ENCODE measurements around the gene SLC10A6.

SLC10A6 gene

GRCh38 chr4:86837691-86838503, 11.3 kb downstream of the SLC10A6 start:
- H3K9me3 Mint-ChIP-seq, result no peaks in the 10 kb centered on the region
- ATAC-seq (replicated peaks) (no peak), DNase-seq (no peak)
- H3K4me3 Mint-ChIP-seq, result no peak overlapping the region
- H3K27me3 Mint-ChIP-seq, result peaks cover 6 to 7% of the 10 kb centered on the region in 2 donors
- H3K27ac Mint-ChIP-seq, result no peak overlapping the region
- peaks cover 0 to 2% of the 10 kb centered on the region in 2 donors for H3K4me1 Mint-ChIP-seq (ENCODE audit: low read depth in 2 of 2)
- H3K36me3 Mint-ChIP-seq (ENCODE audit: insufficient read depth), result no peaks in the 10 kb centered on the region

GRCh38 chr4:86835677-86836076, 13.5 kb downstream of the SLC10A6 start:
- H3K27ac Mint-ChIP-seq, result no peak overlapping the region
- H3K4me3 Mint-ChIP-seq, result no peak overlapping the region
- no peaks in the 10 kb centered on the region for H3K36me3 Mint-ChIP-seq (ENCODE audit: insufficient read depth)
- H3K9me3 Mint-ChIP-seq, result no peaks in the 10 kb centered on the region
- ATAC-seq (replicated peaks), result no peak
- no peak for DNase-seq
- peaks cover 0 to 12% of the 10 kb centered on the region in 2 donors for H3K27me3 Mint-ChIP-seq
- H3K4me1 Mint-ChIP-seq (ENCODE audit: low read depth in 2 of 2), result peaks cover 0 to 2% of the 10 kb centered on the region in 2 donors

DNA sequence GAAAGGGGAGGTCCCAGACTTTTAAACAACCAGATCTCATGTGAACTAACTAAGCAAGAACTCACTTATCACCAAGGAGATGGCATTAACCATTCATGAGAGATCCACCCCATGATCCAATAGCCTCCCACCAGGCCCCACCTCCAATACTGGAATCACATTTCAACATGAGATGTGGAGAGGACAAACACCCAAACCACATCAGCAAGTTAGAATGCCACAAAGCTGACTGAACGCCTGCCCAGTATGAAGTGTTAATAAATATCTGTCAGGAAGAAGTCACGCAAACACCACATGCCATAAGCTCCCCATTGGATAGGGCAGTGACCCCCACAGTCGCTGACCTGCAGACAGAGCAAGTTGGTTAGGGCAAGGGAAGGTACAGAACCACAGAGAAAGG, 14.3 kb downstream of the SLC10A6 start:
- Mint-ChIP-seq H3K27me3 (peaks cover 0 to 12% of the 10 kb centered on the region in 2 donors), H3K9me3 (no peaks in the 10 kb centered on the region), H3K4me1 (ENCODE audit: low read depth in 2 of 2) (peaks cover 0 to 2% of the 10 kb centered on the region in 2 donors), H3K4me3 (no peak overlapping the region), H3K27ac (no peak overlapping the region), H3K36me3 (ENCODE audit: insufficient read depth) (no peaks in the 10 kb centered on the region)
- no peak for ATAC-seq (replicated peaks)
- DNase-seq, result no peak

DNA sequence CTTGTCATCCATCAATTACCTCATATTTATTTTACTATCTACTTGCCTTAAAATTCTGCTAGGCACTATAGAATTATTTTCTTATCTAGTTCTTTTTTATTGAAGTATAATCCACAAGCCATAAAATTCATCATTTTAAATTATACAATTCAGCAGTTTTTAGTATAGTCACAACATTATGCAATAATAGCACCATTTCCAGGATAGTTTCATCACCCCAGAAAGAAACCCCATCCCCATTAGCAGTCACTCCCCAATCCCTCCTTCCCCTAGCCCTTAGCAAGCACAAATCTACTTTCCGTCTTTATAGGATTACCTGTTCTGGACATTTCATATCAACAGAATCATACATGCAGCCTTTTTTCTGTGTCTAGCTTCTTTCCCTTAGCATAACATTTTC, 15.6 kb downstream of the SLC10A6 start:
- H3K27ac Mint-ChIP-seq, result no peak overlapping the region
- no peak for ATAC-seq (replicated peaks)
- no peak for DNase-seq

DNA sequence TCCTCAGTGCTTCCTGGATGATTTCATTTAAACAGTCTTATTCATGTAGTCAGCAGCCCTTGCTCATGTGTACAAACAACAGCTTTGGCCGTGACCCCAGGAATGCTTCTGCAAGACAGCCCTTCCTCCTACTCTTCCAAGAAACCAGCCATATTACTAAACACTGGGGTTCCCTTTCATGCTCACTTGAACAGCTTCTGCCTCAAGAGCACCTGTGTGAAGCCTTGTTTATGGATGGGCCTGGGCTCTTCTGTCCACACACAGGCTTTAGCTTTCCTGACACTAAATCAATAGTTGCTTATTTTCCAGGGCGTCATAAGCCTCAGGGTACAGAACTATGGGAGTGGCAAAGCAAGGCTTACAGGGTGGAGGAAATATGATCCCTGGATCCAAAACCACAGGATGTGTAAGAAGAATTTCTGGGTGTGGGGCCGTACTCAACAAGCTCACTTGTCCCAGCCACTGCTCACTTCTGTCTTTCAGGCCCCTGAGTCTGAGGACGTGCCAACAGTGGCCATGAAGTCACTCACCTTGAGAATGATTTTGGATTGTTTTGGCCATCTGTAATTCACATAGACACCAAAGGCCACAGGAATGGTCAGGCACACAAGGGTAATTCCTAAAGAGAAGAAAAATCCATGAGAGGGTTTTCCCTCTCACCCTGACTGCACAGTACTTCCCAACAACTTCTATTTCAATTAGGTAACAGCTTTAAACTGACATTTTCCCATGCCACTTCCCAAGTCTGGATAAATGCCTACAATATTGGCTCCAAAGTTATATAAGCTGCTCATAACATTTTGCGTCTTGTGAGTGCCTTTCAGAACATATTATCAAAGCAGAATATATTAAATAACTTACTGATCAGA, 17.7 kb downstream of the SLC10A6 start:
- Mint-ChIP-seq H3K27ac (no peak overlapping the region), H3K36me3 (ENCODE audit: insufficient read depth) (no peaks in the 10 kb centered on the region), H3K9me3 (no peaks in the 10 kb centered on the region), H3K4me1 (ENCODE audit: low read depth in 2 of 2) (peaks cover 0 to 2% of the 10 kb centered on the region in 2 donors), H3K4me3 (no peak overlapping the region), H3K27me3 (peaks cover 4 to 15% of the 10 kb centered on the region in 2 donors)
- DNase-seq (no peak), ATAC-seq (replicated peaks) (no peak)

More for the DNA sequence above, 15.6 kb downstream of the SLC10A6 start:
- no peaks in the 10 kb centered on the region for H3K9me3 Mint-ChIP-seq
- H3K4me3 Mint-ChIP-seq, result no peak overlapping the region
- H3K4me1 Mint-ChIP-seq (ENCODE audit: low read depth in 2 of 2), result peaks cover 0 to 2% of the 10 kb centered on the region in 2 donors
- H3K36me3 Mint-ChIP-seq (ENCODE audit: insufficient read depth), result no peaks in the 10 kb centered on the region
- H3K27me3 Mint-ChIP-seq, result peaks cover under 1 to 16% of the 10 kb centered on the region in 2 donors

- DNase-seq (no peak), ATAC-seq (replicated peaks) (no peak)
- H3K4me1 Mint-ChIP-seq (ENCODE audit: low read depth in 2 of 2), result no peaks in the 10 kb centered on the region
- no peak overlapping the region for H3K4me3 Mint-ChIP-seq
- no peaks in the 10 kb centered on the region for H3K36me3 Mint-ChIP-seq (ENCODE audit: insufficient read depth)
- peaks cover 4 to 10% of the 10 kb centered on the region in 2 donors for H3K27me3 Mint-ChIP-seq
- no peaks in the 10 kb centered on the region for H3K9me3 Mint-ChIP-seq
- H3K27ac Mint-ChIP-seq, result no peak overlapping the region
Measured at GRCh38 chr4:86825511-86825910, 23.7 kb downstream of the SLC10A6 start.

- Mint-ChIP-seq H3K27ac (no peak overlapping the region), H3K36me3 (ENCODE audit: insufficient read depth) (no peaks in the 10 kb centered on the region), H3K9me3 (peaks cover 0 to 2% of the 10 kb centered on the region in 2 donors), H3K4me3 (no peak overlapping the region), H3K27me3 (no peaks in the 10 kb centered on the region), H3K4me1 (ENCODE audit: low read depth in 2 of 2) (no peaks in the 10 kb centered on the region)
- DNase-seq (no peak), ATAC-seq (replicated peaks) (no peak)
Measured at GRCh38 chr4:86822136-86822535, 27.0 kb downstream of the SLC10A6 start.

DNA sequence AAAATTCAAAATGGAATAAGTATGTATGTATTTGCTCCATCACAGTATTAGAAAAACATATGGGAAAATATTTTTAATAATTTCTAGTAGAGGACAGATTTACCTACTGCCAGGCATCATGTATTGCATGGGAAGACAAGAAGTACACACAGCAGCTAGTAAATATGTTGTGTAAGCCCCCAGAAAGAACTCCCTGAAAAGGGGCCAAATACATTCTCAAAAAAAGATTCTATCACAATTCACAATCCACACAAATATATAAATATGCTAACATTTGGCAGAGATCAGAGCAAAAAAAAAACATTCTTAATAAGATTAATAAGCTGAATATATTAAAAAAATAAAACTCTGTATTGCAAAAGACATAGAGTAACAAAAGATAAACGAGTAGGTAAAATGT, 28.0 kb downstream of the SLC10A6 start:
- ATAC-seq (replicated peaks) (no peak), DNase-seq (no peak)
- H3K27ac Mint-ChIP-seq, result no peak overlapping the region
- no peak overlapping the region for H3K4me3 Mint-ChIP-seq
- peaks cover 0 to 2% of the 10 kb centered on the region in 2 donors for H3K9me3 Mint-ChIP-seq
- H3K36me3 Mint-ChIP-seq (ENCODE audit: insufficient read depth), result no peaks in the 10 kb centered on the region
- H3K4me1 Mint-ChIP-seq (ENCODE audit: low read depth in 2 of 2), result no peaks in the 10 kb centered on the region
- no peaks in the 10 kb centered on the region for H3K27me3 Mint-ChIP-seq

- DNase-seq, result no peak
- ATAC-seq (replicated peaks), result no peak
- Mint-ChIP-seq H3K27ac (no peak overlapping the region), H3K4me1 (ENCODE audit: low read depth in 2 of 2) (no peaks in the 10 kb centered on the region), H3K27me3 (no peaks in the 10 kb centered on the region), H3K4me3 (no peak overlapping the region), H3K36me3 (ENCODE audit: insufficient read depth) (no peaks in the 10 kb centered on the region), H3K9me3 (peaks cover 0 to 3% of the 10 kb centered on the region in 2 donors)
Measured at GRCh38 chr4:86819561-86819960, 29.6 kb downstream of the SLC10A6 start.

DNA sequence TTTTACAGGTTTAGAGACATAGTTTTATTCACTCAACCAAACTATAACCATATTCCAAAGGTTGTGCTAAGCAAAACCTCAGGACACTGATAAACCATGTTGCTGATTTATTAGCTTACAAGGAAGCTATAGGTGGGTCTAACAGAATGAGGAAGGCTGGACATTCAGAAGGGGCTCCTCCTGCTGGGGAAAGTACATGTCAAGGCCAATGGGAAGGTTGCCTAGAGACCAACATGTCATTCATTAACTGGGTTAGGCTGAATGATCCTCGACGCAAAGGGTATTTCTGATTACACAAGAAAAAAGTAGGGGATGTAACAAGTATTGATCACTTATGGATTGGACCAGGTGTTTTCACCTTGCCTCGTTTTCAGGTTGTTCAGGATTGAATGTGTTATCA, 30.3 kb downstream of the SLC10A6 start:
- H3K27ac Mint-ChIP-seq, result no peak overlapping the region
- no peak for ATAC-seq (replicated peaks)
- no peaks in the 10 kb centered on the region for H3K27me3 Mint-ChIP-seq
- no peak for DNase-seq
- H3K36me3 Mint-ChIP-seq (ENCODE audit: insufficient read depth), result peaks cover 4% of the 10 kb centered on the region
- no peak overlapping the region for H3K4me3 Mint-ChIP-seq
- no peaks in the 10 kb centered on the region for H3K4me1 Mint-ChIP-seq (ENCODE audit: low read depth in 2 of 2)
- peaks cover 0 to 3% of the 10 kb centered on the region in 2 donors for H3K9me3 Mint-ChIP-seq

GRCh38 chr4:86818211-86818610, 31.0 kb downstream of the SLC10A6 start:
- Mint-ChIP-seq H3K4me3 (no peak overlapping the region), H3K4me1 (ENCODE audit: low read depth in 2 of 2) (no peaks in the 10 kb centered on the region), H3K9me3 (peaks cover 0 to 3% of the 10 kb centered on the region in 2 donors), H3K27me3 (no peaks in the 10 kb centered on the region), H3K36me3 (ENCODE audit: insufficient read depth) (peaks cover 10% of the 10 kb centered on the region), H3K27ac (no peak overlapping the region)
- ATAC-seq (replicated peaks) (no peak), DNase-seq (no peak)

GRCh38 chr4:86816501-86817273, 32.5 kb downstream of the SLC10A6 start:
- Mint-ChIP-seq H3K4me3 (no peak overlapping the region), H3K27ac (no peak overlapping the region), H3K36me3 (ENCODE audit: insufficient read depth) (peaks cover 16% of the 10 kb centered on the region), H3K27me3 (no peaks in the 10 kb centered on the region), H3K9me3 (peaks cover 0 to 3% of the 10 kb centered on the region in 2 donors), H3K4me1 (ENCODE audit: low read depth in 2 of 2) (no peaks in the 10 kb centered on the region)
- DNase-seq (no peak), ATAC-seq (replicated peaks) (no peak)

DNA sequence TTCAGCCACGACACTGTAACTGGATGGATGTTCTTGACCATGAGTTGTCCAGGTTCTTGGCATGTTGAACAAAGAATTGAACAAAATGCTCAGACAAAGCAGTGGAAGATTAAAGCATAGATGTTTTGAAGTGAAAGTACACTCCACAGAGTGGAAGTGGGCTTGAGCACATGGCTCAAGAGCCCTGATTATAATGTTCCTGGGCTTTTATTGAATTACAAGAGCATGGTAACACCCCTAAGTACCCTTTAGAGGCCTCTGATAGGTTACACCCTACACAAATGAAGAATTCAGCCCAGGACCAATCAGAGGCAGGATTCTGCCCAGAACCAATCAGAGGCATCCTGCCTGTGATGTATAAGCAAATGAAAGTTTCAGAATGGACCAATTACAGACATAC, 33.5 kb downstream of the SLC10A6 start:
- no peak for ATAC-seq (replicated peaks)
- DNase-seq, result no peak
- Mint-ChIP-seq H3K27ac (no peak overlapping the region), H3K4me3 (no peak overlapping the region), H3K9me3 (peaks cover 0 to 3% of the 10 kb centered on the region in 2 donors), H3K4me1 (ENCODE audit: low read depth in 2 of 2) (no peaks in the 10 kb centered on the region), H3K27me3 (no peaks in the 10 kb centered on the region), H3K36me3 (ENCODE audit: insufficient read depth) (peaks cover 18% of the 10 kb centered on the region)

Data from effector memory CD8-positive, alpha-beta T cell (primary cell).